ENCODE measurements around the gene LRRC9.

GRCh38 chr14:59939828-59940227, 19.9 kb downstream of the LRRC9 start:
- TF ChIP-seq, protein P1, sequence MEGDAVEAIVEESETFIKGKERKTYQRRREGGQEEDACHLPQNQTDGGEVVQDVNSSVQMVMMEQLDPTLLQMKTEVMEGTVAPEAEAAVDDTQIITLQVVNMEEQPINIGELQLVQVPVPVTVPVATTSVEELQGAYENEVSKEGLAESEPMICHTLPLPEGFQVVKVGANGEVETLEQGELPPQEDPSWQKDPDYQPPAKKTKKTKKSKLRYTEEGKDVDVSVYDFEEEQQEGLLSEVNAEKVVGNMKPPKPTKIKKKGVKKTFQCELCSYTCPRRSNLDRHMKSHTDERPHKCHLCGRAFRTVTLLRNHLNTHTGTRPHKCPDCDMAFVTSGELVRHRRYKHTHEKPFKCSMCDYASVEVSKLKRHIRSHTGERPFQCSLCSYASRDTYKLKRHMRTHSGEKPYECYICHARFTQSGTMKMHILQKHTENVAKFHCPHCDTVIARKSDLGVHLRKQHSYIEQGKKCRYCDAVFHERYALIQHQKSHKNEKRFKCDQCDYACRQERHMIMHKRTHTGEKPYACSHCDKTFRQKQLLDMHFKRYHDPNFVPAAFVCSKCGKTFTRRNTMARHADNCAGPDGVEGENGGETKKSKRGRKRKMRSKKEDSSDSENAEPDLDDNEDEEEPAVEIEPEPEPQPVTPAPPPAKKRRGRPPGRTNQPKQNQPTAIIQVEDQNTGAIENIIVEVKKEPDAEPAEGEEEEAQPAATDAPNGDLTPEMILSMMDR (conservative IDR thresholded peaks at IDR 0.05): no peak
- no peak for TF ChIP-seq ZFX (IDR thresholded peaks at IDR 0.05)
